Fibroblast of lung (primary cell): Measurements from ENCODE around the gene CMSS1.

Source experiments
- CTCF ChIP-seq, 2 donors: IDR thresholded peaks in 1 of 2; conservative IDR thresholded peaks in 1 of 2; 1 replicate in 1 of 2; 2 replicates in 1 of 2; pipeline ENCODE4 v1.5.1; 2011 to 2012; ENCODE audit warnings: low read length in 2 of 2, control low read depth in 1 of 2, inconsistent platforms in 1 of 2, low read depth in 1 of 2, mild to moderate bottlenecking in 1 of 2
- EZH2 ChIP-seq: IDR thresholded peaks from 2 replicates; pipeline ENCODE4 v1.5.1; 2012; ENCODE audit warnings: low read length, control low read depth, mild to moderate bottlenecking; ENCODE audit errors: missing control alignments

GRCh38 chr3:100093831-100094230 is 276.2 kb downstream of the CMSS1 start:
- TF ChIP-seq CTCF (conservative IDR thresholded peaks at IDR 0.05 in 1 of 2, IDR thresholded peaks at IDR 0.05 in 1 of 2; ENCODE audit: low read depth in 1 of 2, low read length in 2 of 2) = no peak
- no peak for TF ChIP-seq EZH2
